ENCODE results near the gene NCOA1.
"Not testable (repeated sequence)": the region's sequence is repeated elsewhere in the genome, so short reads cannot be mapped to it uniquely, and the experiment has no call there.

GRCh38 chr2:24533574-24533973, 42.5 kb downstream of the NCOA1 start:
- TF ChIP-seq, protein P1, sequence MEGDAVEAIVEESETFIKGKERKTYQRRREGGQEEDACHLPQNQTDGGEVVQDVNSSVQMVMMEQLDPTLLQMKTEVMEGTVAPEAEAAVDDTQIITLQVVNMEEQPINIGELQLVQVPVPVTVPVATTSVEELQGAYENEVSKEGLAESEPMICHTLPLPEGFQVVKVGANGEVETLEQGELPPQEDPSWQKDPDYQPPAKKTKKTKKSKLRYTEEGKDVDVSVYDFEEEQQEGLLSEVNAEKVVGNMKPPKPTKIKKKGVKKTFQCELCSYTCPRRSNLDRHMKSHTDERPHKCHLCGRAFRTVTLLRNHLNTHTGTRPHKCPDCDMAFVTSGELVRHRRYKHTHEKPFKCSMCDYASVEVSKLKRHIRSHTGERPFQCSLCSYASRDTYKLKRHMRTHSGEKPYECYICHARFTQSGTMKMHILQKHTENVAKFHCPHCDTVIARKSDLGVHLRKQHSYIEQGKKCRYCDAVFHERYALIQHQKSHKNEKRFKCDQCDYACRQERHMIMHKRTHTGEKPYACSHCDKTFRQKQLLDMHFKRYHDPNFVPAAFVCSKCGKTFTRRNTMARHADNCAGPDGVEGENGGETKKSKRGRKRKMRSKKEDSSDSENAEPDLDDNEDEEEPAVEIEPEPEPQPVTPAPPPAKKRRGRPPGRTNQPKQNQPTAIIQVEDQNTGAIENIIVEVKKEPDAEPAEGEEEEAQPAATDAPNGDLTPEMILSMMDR (conservative IDR thresholded peaks at IDR 0.05; ENCODE audit: low read depth, low read length), result not testable (repeated sequence)
- not testable (repeated sequence) for TF ChIP-seq RAD21 (IDR thresholded peaks at IDR 0.05; ENCODE audit: low read length); CEBPB (IDR thresholded peaks at IDR 0.05; ENCODE audit: low read depth, low read length); BHLHE40 (IDR thresholded peaks at IDR 0.05; ENCODE audit: low read depth, low read length); POLR2A (IDR thresholded peaks at IDR 0.05; ENCODE audit: low read depth, low read length); MXI1 (IDR thresholded peaks at IDR 0.05; ENCODE audit: borderline replicate concordance, low read depth, low read length); RFX5 (IDR thresholded peaks at IDR 0.05; ENCODE audit: low read depth, low read length); ELK1 (IDR thresholded peaks at IDR 0.05; ENCODE audit: borderline replicate concordance, low read depth, low read length); SMC3 (IDR thresholded peaks at IDR 0.05; ENCODE audit: low read depth, low read length)

Data from IMR-90 (cell line).